Activated T-cell treated with anti-CD3 and anti-CD28 coated beads for 24 hours (primary cell): ENCODE results near the gene MKRN2OS.

ENCODE experiments used
- DNase-seq: peaks from one replicate; pipeline ENCODE4 v3.0.0-alpha.2; 2020; ENCODE audit warnings: low read depth

The MKRN2OS gene, protein sequence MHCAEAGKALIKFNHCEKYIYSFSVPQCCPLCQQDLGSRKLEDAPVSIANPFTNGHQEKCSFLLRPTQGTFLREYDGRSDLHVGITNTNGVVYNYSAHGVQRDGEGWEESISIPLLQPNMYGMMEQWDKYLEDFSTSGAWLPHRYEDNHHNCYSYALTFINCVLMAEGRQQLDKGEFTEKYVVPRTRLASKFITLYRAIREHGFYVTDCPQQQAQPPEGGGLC

DNA sequence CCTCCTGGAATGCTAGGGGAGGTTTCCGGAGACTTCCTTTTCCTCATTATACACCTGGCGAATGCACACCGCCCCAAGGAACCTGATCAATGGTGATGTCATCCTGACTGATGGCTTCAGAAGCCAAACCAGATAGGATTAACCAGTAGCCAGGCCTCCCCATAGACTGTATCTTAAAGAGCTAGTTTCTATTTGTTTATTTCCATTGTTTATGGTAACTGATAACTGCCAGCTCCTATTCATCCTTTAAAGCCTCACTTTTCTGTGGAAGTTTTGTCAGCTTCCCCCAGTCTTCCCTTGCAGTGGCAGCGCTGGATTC lies at the start of gene MKRN2OS:
Gene MKRN2OS, minus strand, starts transcription at position 27 of the 319 bp plus-strand sequence. CDS start 35 bp downstream, outside the sequence.
- DNase-seq, result no peak

DNA sequence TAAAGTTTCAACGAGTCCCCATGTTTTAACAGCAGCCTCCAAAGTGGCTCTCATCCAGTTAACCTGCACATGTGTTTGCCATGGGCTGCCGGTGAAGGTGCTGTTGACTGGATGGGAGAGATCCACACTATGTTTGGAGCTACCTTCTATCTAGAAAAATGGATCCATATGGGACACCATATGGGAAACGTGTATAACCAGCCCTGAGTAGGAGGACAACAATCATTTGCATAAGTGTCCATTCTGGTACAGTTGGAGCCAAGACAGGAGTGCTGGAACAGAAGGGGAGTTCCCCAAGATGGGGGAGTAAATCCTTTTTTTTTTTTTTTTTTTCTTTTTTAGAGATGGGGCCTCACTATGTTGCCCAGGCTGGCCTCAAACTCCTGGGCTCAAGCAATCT lies 48.2 kb upstream of the MKRN2OS start:
- no peak for DNase-seq

DNA sequence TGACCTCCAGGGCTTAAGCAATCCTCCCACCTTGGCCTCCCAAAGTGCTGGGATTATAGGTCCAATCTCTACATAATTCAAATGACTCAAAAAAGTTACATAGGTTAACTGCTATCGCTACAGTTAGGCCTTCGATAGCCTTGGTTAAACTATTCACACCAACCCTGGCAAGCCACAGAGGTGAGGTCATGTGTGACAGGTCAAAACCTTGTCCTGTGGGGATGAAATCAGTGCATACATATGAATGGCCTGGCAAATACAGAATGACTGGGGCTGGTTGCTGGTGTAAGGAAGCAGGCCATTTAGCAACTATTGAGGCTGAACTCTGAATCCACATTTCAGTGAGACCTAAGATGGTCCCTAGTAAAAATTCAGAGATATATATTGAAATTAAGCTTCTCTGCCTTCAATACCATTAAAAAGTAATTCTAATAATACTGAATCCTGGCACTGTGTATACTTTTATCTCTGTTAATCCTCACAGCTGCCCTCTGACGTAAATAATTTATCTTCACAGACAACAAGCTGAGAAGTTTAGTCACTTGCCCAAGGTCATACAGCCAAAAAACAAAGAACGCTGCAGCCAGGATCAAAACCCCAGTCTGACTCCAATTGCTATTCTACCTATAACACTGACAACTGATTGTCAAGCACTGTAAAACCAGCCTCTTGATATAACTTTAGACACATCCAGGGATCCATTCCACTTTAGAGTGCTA lies 46.9 kb upstream of the MKRN2OS start:
- no peak for DNase-seq

DNA sequence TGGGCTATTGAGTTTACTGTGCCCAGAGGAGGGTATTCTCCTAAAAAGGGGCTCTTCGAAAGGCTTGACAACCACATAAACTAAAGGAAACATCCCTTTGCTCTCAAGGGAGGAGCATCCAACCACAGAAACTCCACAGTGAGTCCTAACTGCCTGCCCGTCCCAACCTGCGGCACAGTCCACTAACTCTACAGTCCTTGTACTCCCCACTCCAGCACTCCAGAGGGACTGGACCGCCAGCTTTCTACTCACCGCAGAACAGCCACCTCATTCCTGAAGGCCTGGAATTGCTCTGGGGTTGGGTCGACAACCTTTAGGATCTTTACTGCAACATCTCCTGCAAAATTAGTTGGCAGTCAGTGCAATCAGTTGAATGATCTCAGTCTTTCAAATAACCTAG lies 46.2 kb upstream of the MKRN2OS start:
- no peak for DNase-seq

DNA sequence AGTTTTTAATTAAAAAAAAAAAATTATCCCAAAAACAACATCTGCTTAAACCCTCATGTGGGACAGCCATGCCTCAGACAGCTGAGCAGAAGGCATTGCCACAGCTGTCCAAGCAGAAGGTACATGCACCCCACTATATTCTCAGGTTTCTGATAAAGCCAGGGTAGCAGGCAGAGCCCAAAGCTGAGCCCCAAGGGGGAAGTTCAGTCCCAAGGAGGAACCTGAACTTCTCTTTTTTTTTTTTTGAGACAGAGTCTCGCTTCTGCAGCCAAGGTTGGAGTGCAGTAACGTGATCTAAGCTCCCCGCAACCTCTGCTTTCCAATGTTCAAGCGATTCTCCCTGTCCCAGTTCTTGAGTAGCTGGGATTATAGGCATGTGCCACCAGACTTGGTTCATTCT lies 44.8 kb upstream of the MKRN2OS start:
- DNase-seq, result no peak

DNA sequence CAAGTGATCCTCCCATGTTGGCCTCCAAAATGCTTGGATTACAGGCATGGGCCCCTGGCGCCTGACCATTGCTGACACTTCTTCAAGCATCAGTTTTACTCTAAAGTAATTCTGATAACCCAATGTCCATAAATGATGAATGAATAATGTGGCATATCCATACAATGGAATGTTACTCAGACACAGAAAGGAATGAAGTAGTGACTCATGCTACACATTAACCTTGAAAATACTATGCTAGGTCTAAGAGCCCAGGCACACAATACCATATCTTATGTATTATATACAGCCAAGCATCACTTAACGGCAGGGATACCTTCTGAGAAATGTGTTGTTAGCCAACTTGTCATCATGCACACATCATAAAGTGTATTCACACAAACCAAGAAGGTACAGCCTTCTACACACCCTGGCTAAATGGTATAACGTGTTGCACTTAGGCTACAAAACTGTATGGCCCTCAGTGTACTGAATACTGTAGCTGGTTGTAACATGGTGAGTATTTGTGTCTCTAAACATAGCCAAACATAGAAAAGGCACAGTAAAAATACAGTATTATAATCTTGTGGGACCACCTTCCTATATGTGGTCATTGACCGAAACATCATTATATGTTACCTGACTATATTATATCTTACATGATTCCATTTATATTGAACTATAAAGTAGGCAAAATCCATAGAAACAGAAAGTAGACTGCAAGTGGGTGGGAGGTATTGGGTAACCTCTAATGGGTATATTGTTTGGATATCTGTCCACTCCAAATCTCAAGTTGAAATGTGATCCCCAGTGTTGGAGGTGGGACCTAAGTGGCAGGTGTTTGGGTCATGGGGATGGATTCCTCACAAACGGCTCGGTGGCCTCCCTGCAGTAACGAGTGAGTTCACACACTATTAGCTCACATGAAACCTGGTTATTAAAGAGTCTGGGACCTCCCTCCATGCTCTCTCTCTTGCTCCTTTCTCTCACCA lies 43.0 kb upstream of the MKRN2OS start:
- no peak for DNase-seq

DNA sequence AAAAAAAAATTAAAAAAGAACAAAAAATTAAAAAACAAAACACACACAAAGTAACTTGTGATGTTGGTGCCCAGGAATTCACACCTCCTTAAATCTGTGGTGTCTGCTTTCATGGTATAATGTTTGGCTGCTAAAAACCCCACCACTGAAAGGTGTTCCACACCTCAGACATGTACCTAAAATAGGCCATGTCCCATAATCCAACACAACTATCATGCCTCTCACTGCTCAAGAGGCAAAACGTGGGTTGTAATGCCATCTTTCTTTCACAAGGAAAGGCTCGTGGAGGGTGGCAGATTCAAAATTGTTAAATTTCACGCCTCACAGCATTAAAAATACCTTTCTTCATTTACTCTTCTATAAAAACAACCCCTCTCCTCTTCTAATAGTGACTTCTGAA lies 41.1 kb upstream of the MKRN2OS start:
- no peak for DNase-seq

DNA sequence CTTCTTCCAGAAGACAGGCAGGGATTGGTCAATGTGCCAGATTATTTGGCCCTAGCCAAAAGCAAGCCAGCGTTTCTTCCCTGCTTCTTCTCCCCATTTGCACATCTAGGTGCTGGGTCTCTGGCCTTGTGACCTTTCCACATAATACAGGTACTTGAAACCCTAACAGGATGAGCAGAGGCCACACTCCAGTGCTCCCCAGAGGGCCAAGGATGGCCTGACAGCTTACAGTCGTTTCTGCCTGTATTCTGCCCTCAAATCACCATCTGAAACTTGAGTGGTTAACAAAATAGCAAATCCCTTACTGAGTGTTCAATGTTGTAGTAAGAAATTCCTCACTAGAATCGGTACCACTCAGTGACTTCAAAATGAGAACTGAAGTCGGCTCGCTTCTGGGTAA lies 40.7 kb upstream of the MKRN2OS start:
- DNase-seq, result no peak

DNA sequence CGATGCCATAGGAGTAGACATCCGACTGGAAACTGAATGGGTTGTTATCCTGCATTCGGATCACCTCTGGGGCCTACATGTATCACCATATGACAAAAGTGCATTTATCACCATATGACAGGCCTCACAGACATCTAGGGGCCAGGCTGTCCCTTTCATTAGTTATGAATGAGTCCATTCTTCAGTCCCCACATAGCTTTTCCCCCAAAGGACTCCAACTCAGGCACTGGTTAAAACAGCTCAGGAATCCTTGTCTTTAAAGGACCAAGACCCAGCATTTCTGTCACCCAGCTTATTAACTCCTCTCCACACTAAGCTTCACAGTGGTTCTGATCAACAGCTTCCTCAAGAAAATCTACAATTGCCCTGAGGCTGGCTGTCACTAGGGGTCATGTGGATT lies 39.9 kb upstream of the MKRN2OS start:
- DNase-seq, result no peak

DNA sequence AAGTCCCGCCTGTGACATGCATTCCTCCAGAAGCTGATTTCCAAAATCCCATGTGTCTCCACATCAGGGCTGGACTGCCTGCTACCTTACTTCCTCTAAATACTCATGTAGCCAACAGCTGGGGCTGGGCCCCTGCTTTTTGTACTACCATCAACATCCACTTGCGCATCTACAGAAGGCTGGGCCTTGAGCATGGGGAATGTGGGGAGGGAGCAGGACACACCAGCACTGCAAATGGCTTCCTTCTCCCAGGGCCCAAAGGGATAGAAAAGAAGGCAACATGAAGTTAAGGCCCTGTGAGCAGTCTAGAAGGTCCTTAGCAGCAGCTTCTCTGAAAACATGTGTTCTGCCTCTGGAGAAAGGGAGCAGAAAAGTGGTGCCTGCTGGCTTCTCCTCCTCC lies 38.8 kb upstream of the MKRN2OS start:
- no peak for DNase-seq

DNA sequence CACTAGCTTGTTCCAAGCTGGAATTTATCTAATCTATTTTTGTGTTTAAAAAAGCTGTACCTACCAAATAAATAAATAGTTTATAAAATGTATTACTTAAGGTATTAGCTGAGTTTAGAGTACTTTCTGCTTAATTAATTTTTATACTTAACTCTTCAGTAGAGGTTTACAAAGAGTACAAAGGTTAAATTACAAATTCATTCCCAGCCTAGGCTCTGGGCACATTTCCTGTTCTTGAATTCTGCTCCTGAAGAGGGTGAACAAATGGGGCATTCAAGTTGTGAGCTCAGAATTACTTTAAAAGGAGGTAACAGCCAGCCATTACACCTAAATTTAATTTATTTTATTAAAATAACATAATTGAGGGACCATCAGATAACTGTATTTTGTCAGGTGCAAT lies 38.0 kb upstream of the MKRN2OS start:
- no peak for DNase-seq

DNA sequence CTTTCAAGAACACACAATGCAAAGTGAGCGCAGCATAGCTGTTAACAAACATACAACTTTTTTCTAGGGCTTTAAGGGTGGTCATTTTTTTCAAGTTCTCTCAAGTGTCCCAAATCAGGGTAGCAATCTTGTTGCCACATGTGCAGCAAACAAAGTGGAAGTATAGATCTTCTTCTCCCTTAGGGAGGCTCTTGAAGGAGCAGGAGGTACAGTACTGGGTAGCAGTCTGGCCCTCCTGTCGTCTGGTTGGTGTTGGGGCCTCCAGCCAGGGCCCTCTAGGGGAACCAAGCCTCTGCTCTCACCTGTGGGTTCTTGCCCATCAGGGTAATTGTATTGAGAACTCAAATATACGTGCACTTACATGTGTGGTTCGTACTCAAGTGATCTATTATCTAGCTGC lies 37.4 kb upstream of the MKRN2OS start:
- DNase-seq, result no peak

DNA sequence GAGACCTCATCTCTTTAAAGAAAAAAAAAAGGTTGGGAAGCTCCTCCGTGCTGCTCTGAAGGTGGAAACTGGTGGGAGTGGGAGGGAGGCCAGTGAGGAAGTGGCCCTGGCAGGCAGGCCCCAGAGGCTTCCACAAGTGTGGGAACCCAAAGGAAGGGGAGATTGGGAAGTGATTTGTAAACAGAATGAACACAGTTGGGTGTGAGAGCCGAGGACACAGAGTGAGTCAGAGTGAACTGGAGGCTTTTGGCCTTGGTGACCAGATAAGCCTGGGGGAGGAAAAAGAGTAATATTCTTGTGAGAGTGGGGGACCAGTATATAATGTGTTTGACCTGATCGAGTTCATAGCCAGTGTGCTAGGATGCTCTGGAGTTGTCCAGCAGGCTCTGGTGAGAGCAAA lies 34.6 kb upstream of the MKRN2OS start:
- DNase-seq, result no peak

DNA sequence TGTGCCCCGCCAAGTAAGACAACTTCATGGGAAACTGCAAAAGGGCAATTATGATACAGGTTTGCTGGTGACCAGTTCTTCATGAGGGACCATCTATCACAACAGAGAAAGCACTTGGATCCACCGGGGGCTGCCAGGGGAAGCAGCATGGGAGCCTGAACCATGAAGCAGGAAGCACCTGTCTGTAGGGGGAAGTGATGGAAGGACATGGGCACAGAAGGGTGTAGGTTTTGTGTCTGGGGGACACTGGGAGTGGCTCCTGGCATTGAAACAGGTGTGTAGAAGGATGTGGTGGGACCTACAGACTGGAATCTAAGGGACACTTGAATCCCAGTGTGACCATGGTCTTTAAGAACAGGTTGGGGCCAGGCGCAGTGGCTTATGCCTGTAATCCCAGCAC lies 34.2 kb upstream of the MKRN2OS start:
- no peak for DNase-seq

DNA sequence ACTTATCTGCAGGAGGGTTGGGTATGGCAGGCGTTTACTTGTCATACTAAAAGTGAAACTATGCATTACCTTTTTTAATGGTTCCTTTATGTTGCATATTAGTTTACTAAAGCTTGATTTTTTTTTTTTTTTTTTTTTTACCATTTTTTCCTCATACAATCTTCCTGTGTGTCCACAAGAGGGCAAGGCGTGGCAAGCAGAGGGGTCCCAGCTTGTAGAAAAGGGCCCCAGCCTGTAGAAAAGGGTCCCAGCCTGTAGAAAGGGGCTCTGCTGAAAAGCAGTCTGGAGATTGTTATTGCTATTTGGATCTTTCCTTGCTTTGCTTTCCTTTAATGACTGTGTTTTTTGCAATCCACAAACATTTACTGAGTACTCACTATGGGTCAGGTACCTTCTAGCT lies 33.4 kb upstream of the MKRN2OS start:
- no peak for DNase-seq

DNA sequence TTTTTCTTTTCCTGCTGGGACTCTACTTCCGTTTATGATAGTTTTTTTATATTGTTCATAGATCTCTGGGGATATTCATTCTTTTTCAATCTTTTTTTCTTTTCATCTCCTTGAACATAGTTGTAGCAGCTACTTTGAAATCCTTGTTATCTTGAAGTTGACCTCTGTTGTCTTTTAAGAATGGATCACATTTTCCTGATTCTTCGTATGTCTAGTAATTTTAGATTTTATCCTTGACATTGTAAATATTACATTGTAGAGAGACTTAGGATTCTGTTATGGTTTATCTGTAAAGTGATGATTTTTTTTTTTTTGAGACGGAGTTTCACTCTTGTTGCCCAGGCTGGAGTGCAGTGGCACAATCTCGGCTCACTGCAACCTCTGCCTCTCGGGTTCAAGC lies 32.1 kb upstream of the MKRN2OS start:
- no peak for DNase-seq

DNA sequence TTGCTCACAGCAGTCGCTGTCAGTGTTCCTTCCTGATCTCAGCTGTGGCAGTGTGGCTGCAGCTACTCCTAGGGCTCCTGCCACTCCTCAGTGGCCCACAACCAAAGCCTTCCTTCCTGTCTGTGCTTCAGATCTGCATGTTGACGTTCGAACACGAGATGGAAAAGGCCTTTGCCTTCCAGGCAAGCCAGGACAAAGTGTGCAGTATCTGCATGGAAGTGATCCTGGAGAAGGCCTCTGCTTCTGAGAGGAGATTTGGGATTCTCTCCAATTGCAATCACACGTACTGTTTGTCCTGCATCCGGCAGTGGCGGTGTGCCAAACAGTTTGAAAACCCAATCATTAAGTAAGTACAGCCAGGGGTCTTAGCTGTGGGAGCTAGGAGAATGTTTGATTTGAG lies 29.4 kb upstream of the MKRN2OS start:
- DNase-seq, result no peak

DNA sequence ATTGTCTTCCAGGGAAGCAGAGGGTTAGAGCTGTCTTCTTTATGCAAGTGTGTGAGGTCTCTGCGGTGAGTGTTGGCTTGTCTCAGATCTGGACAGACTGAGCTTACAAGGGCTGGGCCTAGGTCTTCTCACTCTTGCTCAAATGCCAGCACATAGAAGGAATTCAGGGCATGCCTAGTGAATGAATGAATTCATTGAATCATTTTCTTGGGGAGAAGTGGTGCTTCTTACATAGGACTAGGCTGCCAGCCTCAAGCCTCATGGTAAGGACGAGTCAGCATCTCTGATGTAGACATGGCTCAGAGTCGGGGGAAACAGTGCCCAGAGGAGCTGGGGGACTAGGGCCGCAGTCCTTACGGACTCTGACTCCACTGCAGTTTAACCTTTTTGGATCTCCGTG lies 28.8 kb upstream of the MKRN2OS start:
- DNase-seq, result no peak

DNA sequence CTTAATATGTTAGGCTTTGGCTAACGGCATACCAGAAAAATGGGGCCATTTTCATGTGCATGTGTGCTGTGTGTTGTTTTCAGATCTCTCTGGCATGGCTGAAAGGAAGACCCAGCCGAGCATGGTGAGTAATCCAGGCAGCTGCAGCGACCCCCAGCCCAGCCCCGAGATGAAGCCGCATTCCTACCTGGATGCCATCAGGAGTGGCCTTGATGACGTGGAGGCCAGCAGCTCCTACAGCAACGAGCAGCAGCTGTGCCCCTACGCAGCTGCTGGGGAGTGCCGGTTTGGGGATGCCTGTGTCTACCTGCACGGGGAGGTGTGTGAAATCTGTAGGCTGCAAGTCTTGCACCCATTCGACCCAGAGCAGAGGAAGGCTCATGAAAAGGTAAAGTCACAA lies 26.7 kb upstream of the MKRN2OS start:
- DNase-seq, result no peak

DNA sequence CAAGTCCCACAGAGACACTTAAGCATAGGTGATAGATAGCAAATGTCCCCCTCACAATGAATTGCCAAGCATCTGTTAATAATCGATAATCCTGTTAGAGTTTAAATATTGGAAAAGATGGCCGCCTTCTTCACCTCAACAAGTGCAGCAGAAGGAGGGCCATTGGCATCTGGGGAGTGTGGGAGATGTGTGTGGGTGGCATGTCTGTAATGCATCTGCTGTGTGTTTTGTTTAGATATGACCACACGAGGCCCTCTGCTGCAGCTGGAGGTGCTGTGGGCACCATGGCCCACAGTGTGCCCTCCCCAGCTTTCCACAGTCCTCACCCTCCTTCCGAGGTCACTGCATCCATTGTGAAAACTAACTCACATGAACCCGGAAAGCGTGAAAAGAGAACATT lies 24.5 kb upstream of the MKRN2OS start:
- DNase-seq, result no peak

DNA sequence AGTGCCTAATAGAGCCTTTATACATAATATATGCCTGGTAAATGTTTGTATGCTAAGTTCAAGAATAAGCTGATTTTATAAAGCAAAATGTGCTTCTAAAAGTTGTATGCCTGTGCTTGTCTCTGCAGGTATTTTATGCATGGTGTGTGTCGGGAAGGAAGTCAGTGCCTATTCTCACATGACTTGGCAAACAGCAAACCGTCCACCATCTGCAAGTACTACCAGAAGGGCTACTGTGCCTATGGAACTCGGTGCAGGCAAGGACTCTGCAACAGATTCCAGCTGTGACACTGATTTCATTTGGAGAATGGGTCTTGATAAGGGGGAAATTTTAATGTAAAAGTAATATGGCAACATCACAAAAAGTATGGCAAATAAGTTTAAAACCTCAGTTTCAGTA lies 23.4 kb upstream of the MKRN2OS start:
- no peak for DNase-seq

DNA sequence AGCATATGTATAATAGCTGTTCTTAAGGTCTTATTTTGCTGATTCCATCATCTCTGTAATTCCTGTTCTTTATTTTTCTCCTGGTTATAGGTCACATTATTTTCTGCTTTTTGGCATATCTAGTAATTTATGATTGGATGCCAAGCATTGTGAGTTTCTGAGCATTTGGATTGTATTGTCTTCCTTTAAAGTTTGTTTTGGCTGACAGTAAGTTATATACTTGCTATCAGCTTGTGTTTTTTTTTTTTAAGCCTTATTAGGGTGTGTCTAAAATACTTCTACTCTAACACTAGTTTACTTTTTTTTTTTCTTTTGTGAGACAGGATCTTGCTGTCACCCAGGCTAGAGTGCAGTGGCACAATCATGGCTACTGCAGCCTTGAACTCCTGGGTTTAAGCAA lies 21.7 kb upstream of the MKRN2OS start:
- DNase-seq, result no peak

DNA sequence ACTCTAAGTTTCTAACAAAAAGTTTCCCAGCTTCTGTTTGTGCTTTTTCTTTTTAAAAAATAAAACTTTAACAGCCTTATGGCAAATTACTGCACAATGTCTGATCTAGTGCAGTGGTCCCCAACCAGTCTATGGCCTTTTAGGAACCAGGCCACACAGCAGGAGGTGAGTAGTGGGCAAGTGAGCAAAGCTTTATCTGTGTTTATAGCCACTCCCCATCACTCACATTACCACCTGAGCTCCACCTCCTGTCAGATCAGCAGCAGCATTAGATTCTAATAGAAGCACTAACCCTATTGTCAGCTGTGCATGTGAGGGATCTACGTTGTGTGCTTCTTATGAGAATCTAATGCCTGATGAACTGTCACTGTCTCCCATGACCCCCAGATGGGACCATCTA lies 17.2 kb upstream of the MKRN2OS start:
- DNase-seq, result no peak
